Parathyroid adenoma (tissue), 2 donors: Measurements from ENCODE around the gene BCO1.

Experiments
- H2AFZ ChIP-seq: fragments of 300-600 bp; sonication (generic); one replicate; pipeline ENCODE4 v1.7.0; 2017; ENCODE audit warnings: antibody characterized with exemption, mild to moderate bottlenecking
- H3K27ac ChIP-seq: fragments of 300-600 bp; sonication (generic); one replicate; pipeline ENCODE4 v1.7.0; 2017
- H3K27me3 ChIP-seq: fragments of 300-600 bp; sonication (generic); one replicate; pipeline ENCODE4 v1.7.0; 2017; ENCODE audit warnings: low read length; ENCODE audit not compliant: control insufficient read depth, insufficient read depth
- H3K36me3 ChIP-seq: fragments of 300-600 bp; sonication (generic); one replicate; pipeline ENCODE4 v1.7.0; 2017; ENCODE audit warnings: low read length; ENCODE audit not compliant: control insufficient read depth, insufficient read depth
- H3K4me1 ChIP-seq: fragments of 300-600 bp; sonication (generic); one replicate; pipeline ENCODE4 v1.7.0; 2017; ENCODE audit warnings: control low read depth
- H3K4me2 ChIP-seq: fragments of 300-600 bp; sonication (generic); one replicate; pipeline ENCODE4 v1.7.0; 2017; ENCODE audit warnings: low read length
- H3K4me3 ChIP-seq: fragments of 300-600 bp; sonication (generic); one replicate; pipeline ENCODE4 v1.7.0; 2017; ENCODE audit warnings: low read depth, low read length
- H3K79me2 ChIP-seq: fragments of 300-600 bp; sonication (generic); one replicate; pipeline ENCODE4 v1.7.0; 2017; ENCODE audit warnings: control low read depth
- H3K9ac ChIP-seq: fragments of 300-600 bp; sonication (generic); one replicate; pipeline ENCODE4 v1.7.0; 2017; ENCODE audit warnings: mild to moderate bottlenecking
- H3K9me3 ChIP-seq: fragments of 300-600 bp; sonication (generic); one replicate; pipeline ENCODE4 v1.7.0; 2017; ENCODE audit warnings: low read length; ENCODE audit not compliant: control insufficient read depth
- TF ChIP-seq, protein P1 (sequence below): fragments of 300-600 bp; sonication (generic); IDR thresholded peaks from one replicate; pipeline ENCODE4 v1.7.0; 2017; ENCODE audit warnings: antibody characterized with exemption, mild to moderate bottlenecking
- donor health status: primary hyperparathyroidism.

The BCO1 gene

DNA sequence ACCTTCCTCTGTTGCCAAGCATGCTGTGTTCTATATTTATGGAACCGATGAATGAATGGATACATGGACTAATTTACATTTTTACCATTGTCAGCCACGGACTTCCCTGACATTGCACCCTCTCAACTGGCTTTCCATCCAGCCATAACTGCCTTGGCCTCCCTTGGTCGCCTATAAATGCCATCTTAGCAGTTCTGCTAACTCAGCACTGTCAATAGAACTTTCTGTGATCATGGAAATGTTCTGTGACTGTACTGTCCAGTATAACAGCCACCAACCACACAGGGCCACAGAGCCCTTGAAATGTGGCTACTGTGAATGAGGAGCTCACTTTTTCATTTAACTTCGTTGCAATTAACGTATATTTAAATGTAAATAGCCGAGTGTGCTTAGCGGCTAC lies 8.7 kb upstream of the BCO1 start:
- Histone ChIP-seq H3K9me3 (no peaks in the 10 kb centered on the region), H3K27me3 (no peaks in the 10 kb centered on the region), H3K27ac (no peak overlapping the region), H2AFZ (no peak overlapping the region), H3K9ac (no peak overlapping the region), H3K4me2 (no peak overlapping the region), H3K4me3 (no peak overlapping the region), H3K36me3 (no peaks in the 10 kb centered on the region), H3K79me2 (no peaks in the 10 kb centered on the region), H3K4me1 (no peaks in the 10 kb centered on the region)
- TF ChIP-seq, protein P1, sequence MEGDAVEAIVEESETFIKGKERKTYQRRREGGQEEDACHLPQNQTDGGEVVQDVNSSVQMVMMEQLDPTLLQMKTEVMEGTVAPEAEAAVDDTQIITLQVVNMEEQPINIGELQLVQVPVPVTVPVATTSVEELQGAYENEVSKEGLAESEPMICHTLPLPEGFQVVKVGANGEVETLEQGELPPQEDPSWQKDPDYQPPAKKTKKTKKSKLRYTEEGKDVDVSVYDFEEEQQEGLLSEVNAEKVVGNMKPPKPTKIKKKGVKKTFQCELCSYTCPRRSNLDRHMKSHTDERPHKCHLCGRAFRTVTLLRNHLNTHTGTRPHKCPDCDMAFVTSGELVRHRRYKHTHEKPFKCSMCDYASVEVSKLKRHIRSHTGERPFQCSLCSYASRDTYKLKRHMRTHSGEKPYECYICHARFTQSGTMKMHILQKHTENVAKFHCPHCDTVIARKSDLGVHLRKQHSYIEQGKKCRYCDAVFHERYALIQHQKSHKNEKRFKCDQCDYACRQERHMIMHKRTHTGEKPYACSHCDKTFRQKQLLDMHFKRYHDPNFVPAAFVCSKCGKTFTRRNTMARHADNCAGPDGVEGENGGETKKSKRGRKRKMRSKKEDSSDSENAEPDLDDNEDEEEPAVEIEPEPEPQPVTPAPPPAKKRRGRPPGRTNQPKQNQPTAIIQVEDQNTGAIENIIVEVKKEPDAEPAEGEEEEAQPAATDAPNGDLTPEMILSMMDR, result no peak

DNA sequence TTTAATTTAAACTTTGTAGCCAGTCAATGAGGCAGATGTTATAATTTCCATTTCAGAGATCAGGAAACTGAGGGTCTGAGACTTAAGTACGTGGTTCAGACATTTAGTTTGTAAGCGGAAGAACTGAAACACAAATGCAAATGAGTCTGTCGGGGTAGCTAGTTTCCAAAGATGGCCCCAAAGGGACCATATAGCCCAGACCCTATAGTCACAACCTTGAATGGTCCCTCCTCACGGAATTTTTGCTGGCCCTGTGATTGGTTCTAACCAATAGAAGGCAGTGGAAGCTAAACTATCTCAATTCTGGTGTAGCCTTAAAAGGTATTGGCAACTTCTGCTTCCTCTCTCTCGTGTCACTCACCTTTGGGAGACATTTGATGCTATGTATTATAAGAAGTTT lies 7.5 kb upstream of the BCO1 start:
- Histone ChIP-seq H2AFZ (no peak overlapping the region), H3K79me2 (no peaks in the 10 kb centered on the region), H3K27ac (no peak overlapping the region), H3K4me1 (no peaks in the 10 kb centered on the region), H3K9ac (no peak overlapping the region), H3K36me3 (no peaks in the 10 kb centered on the region), H3K9me3 (no peaks in the 10 kb centered on the region), H3K4me3 (no peak overlapping the region), H3K27me3 (no peaks in the 10 kb centered on the region), H3K4me2 (no peak overlapping the region)
- TF ChIP-seq, protein P1, result no peak

DNA sequence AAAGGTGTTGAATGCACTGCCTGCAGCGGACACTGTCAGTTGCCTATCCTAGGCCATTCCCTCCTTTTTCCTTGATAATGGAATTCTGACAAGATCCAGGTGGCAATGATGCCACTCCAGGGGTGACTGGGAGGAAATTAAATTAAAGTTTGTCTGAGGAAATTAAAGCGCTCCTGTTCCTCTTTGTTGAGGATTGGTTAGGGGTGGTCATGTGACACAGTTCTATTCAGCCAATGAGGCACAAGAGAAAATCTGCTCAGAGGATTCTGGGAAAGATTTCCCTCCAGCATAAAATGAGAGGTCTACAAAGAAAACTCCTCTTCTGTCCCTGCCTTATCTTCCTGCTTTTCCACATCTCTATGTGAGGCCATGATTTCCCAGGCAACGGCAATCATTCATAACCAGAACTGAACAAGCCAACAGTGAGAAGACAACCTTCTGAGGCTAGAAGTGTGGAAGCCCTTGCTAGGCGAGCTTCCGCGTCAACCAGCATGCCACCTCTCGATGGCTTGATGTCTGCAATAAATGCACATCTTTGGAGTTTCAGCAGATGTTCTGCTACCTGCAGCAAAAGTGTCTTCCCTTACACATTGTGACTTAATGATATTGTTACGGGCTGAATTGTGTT lies 5.6 kb upstream of the BCO1 start:
- TF ChIP-seq, protein P1, result no peak
- Histone ChIP-seq H3K4me3 (no peak overlapping the region), H3K4me1 (no peaks in the 10 kb centered on the region), H2AFZ (no peak overlapping the region), H3K36me3 (no peaks in the 10 kb centered on the region), H3K9me3 (no peaks in the 10 kb centered on the region), H3K27ac (no peak overlapping the region), H3K9ac (no peak overlapping the region), H3K4me2 (no peak overlapping the region), H3K79me2 (no peaks in the 10 kb centered on the region), H3K27me3 (no peaks in the 10 kb centered on the region)

DNA sequence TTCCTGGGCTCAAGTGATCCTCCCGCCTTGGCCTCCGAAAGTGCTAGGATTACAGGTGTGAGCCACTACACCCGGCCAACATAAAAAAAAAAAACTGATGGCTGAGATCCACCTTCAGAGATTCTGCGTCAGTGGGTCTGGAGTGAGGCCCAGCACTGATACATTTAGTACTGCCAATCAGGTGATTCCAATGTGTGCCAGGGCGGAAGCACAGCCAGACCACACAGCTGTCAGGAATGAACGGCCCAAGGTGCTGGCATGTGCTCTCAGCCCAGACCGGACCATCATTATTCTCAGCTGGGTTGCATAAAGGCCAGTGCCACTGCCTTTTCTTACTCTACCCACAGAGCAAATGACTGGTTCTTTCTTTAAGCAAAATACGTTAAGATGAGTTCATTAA lies 1.2 kb upstream of the BCO1 start:
- H3K4me2 ChIP-seq, result no peak overlapping the region
- H3K36me3 ChIP-seq, result no peaks in the 10 kb centered on the region
- no peaks in the 10 kb centered on the region for H3K27me3 ChIP-seq
- H2AFZ ChIP-seq, result no peak overlapping the region
- H3K79me2 ChIP-seq, result no peaks in the 10 kb centered on the region
- TF ChIP-seq, protein P1, result no peak
- no peak overlapping the region for H3K27ac ChIP-seq
- no peak overlapping the region for H3K4me3 ChIP-seq
- H3K9ac ChIP-seq, result no peak overlapping the region
- no peaks in the 10 kb centered on the region for H3K9me3 ChIP-seq
- no peaks in the 10 kb centered on the region for H3K4me1 ChIP-seq

DNA sequence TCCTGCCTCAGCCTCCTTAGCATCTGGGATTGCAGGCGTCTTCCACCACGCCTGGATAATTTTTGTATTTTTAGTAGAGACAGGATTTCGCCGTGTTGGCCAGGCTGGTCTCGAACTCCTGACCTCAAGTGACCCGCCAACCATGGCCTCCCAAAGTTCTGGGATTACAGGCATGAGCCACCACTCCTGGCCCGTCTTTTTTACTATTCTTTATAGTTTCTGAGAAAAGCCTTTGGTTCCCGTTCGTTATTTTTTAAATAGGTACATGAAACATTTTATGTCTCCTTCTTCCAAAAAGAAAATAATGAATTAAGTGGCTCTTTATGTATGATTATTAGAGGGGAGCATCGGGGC lies 570 bp upstream of the BCO1 start:
- Histone ChIP-seq H3K9ac (no peak overlapping the region), H3K4me3 (no peak overlapping the region)

More for the DNA sequence above, 570 bp upstream of the BCO1 start:
- no peaks in the 10 kb centered on the region for H3K9me3 ChIP-seq
- H3K79me2 ChIP-seq, result no peaks in the 10 kb centered on the region
- H3K27me3 ChIP-seq, result no peaks in the 10 kb centered on the region
- no peak overlapping the region for H3K27ac ChIP-seq
- no peaks in the 10 kb centered on the region for H3K36me3 ChIP-seq
- peak overlapping the region; percentile 68 for H2AFZ ChIP-seq
- TF ChIP-seq, protein P1, result no peak
- H3K4me1 ChIP-seq, result no peaks in the 10 kb centered on the region
- H3K4me2 ChIP-seq, result no peak overlapping the region
